Activated CD4-positive, alpha-beta memory T cell treated with anti-CD3 and anti-CD28 coated beads, Interleukin-2, amount 10 ng/mL, durations not matched to agents 7 days and 5 days (primary cell): ENCODE results near the gene PCF11. TPM values are rescaled to one million over a fixed set of nuclear protein-coding genes. Genes with fewer than 3 reads are reported as not detected.
"Not testable (repeated sequence)": the region's sequence is repeated elsewhere in the genome, so short reads cannot be mapped to it uniquely, and the experiment has no call there.

Experiments used
- CTCF ChIA-PET: fragments of 350-600 bp; sonication (Branson Sonifier 250); formaldehyde crosslinking; loops from one replicate; lab custom pipeline; 2021; ENCODE audit warnings: antibody characterized with exemption, inconsistent platforms; lab: Charles Lee
- POLR2A ChIA-PET: fragments of 350-600 bp; sonication (Branson Sonifier 250); formaldehyde crosslinking; loops from one replicate; lab custom pipeline; 2021; ENCODE audit warnings: antibody characterized with exemption; lab: Charles Lee
- DNase-seq: peaks from one replicate; pipeline ENCODE4 v3.0.0-alpha.2; 2020
- H3K27ac Mint-ChIP-seq: one replicate; pipeline ENCODE4 v1.8.0; 2021; ENCODE audit warnings: mild to moderate bottlenecking, mixed read lengths
- H3K27me3 Mint-ChIP-seq: one replicate; pipeline ENCODE4 v1.8.0; 2021; ENCODE audit warnings: mixed read lengths
- H3K36me3 Mint-ChIP-seq: one replicate; pipeline ENCODE4 v1.8.0; 2021; ENCODE audit warnings: low read depth, mixed read lengths
- H3K4me1 Mint-ChIP-seq: one replicate; pipeline ENCODE4 v1.8.0; 2021; ENCODE audit warnings: mixed read lengths
- H3K4me3 Mint-ChIP-seq: one replicate; pipeline ENCODE4 v1.8.0; 2021; ENCODE audit warnings: mild to moderate bottlenecking, mixed read lengths
- H3K9me3 Mint-ChIP-seq: one replicate; pipeline ENCODE4 v1.8.0; 2021; ENCODE audit warnings: mixed read lengths
- total RNA-seq, 2 experiments: library from RNA; stranded (reverse); gene quantifications; one replicate each; pipeline ENCODE4 v1.2.3, GENCODE V29; 2021

The PCF11 gene
- total RNA-seq, 2 experiments from 2014 or later, result 74.6 to 80.0 TPM

DNA sequence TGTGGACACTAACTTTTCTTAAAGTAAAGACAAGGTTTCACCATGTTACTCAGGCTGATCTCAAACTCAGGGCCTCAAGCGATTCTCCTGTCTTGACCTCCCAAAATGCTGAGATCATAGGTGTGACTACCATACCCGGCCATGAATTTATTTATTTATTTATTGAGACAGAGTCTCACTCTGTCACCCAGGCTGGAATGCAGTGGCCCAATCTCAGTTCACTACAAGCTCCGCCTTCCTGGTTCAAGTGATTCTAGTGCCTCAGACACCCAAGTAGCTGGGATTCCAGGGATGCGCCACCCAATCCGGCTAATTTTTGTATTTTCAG lies 29.7 kb upstream of the PCF11 start:
- DNase-seq, result no peak
- Mint-ChIP-seq H3K27ac (no peak overlapping the region), H3K36me3 (no peaks in the 10 kb centered on the region), H3K4me3 (no peak overlapping the region), H3K4me1 (peaks cover 8% of the 10 kb centered on the region), H3K27me3 (peaks cover 2% of the 10 kb centered on the region), H3K9me3 (no peaks in the 10 kb centered on the region)
- ChIA-PET POLR2A (interaction anchor here (0.6 kb wide), 1 partner anchor 56 kb away, joined by 4 read pairs; no protein-coding TSS in a partner anchor), CTCF (no interaction called here)

GRCh38 chr11:83132191-83132590 lies 24.7 kb upstream of the PCF11 start:
- H3K4me3 Mint-ChIP-seq, result no peak overlapping the region
- no peaks in the 10 kb centered on the region for H3K9me3 Mint-ChIP-seq
- ChIA-PET POLR2A (interaction anchor here (0.6 to 1.5 kb wide), 2 partner anchors 24 to 531 kb away, joined by 3 to 4 read pairs; partner anchors contain the start of gene PCF11), CTCF (no interaction called here)
- no peaks in the 10 kb centered on the region for H3K4me1 Mint-ChIP-seq
- no peak overlapping the region for H3K27ac Mint-ChIP-seq
- H3K36me3 Mint-ChIP-seq, result no peaks in the 10 kb centered on the region
- peaks cover 2% of the 10 kb centered on the region for H3K27me3 Mint-ChIP-seq
- no peak for DNase-seq

GRCh38 chr11:83133266-83133665 lies 23.7 kb upstream of the PCF11 start:
- H3K9me3 Mint-ChIP-seq, H3K27ac Mint-ChIP-seq, POLR2A ChIA-PET, DNase-seq, H3K4me1 Mint-ChIP-seq, H3K27me3 Mint-ChIP-seq, H3K36me3 Mint-ChIP-seq, H3K4me3 Mint-ChIP-seq, CTCF ChIA-PET: not testable (repeated sequence)

DNA sequence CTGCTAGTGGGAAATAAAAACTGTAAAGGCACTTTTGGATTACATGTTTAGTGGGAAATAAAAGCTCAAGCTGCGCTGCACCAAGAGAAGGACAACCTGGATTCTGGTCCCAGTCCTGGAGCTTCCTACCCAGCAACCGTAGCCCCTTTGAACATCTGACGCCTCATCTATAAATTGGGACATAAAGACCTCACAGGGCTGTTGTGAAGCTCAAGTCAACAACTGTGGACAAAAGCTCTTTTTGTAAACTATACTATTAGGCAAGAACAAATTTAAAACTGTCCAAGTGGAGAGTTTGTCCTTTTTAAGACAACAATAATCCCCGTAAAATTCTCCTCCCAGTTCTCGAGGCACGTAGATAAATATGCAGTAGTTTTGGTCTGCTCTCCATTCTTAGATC lies 17.6 kb upstream of the PCF11 start:
- Mint-ChIP-seq H3K36me3 (no peaks in the 10 kb centered on the region), H3K27me3 (no peaks in the 10 kb centered on the region), H3K27ac (no peak overlapping the region), H3K4me1 (no peaks in the 10 kb centered on the region), H3K9me3 (no peaks in the 10 kb centered on the region), H3K4me3 (no peak overlapping the region)
- ChIA-PET POLR2A (no interaction called here), CTCF (no interaction called here)
- no peak for DNase-seq

GRCh38 chr11:83140691-83141455 lies 16.1 kb upstream of the PCF11 start:
- Mint-ChIP-seq H3K27me3 (no peaks in the 10 kb centered on the region), H3K4me1 (no peaks in the 10 kb centered on the region), H3K4me3 (no peak overlapping the region), H3K9me3 (no peaks in the 10 kb centered on the region), H3K27ac (no peak overlapping the region), H3K36me3 (no peaks in the 10 kb centered on the region)
- POLR2A ChIA-PET, result no interaction called here
- CTCF ChIA-PET, result no interaction called here
- no peak for DNase-seq

DNA sequence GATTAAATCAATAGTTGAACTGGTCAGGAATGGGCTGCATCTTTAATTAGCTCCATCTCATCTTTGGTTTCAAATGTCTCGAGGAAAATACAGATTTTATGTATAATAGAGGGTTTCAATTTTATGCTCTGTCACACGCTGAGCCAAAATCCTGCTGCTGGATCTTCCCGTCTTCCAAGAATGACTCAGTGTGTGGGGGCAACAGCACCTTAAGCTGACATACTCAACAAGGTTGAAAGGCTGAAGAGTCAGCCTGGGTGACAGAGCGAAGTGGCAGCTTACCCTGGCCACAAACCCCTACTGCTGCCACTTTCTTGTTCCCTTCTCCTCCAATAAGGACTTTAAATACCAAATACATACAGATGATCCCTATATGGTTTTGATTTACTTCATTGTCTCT lies 9.0 kb upstream of the PCF11 start:
- Mint-ChIP-seq H3K4me3 (no peak overlapping the region), H3K27ac (no peak overlapping the region), H3K9me3 (no peaks in the 10 kb centered on the region), H3K27me3 (peaks cover 7% of the 10 kb centered on the region), H3K36me3 (no peaks in the 10 kb centered on the region), H3K4me1 (peaks cover 2% of the 10 kb centered on the region)
- ChIA-PET POLR2A (interaction anchor here (1.5 kb wide), 1 partner anchor 8 kb away, joined by 9 read pairs; the partner anchor contains the start of gene PCF11), CTCF (interaction anchor here (1.5 kb wide), 1 partner anchor 9 kb away, joined by 3 read pairs; the partner anchor contains the start of gene PCF11)
- no peak for DNase-seq

GRCh38 chr11:83150450-83150849 lies 6.5 kb upstream of the PCF11 start:
- Mint-ChIP-seq H3K36me3 (no peaks in the 10 kb centered on the region), H3K27me3 (peaks cover 7% of the 10 kb centered on the region), H3K27ac (no peak overlapping the region), H3K4me3 (no peak overlapping the region), H3K9me3 (no peaks in the 10 kb centered on the region), H3K4me1 (peaks cover 10% of the 10 kb centered on the region)
- ChIA-PET POLR2A (interaction anchor here (1.0 to 1.3 kb wide), 2 partner anchors 11 to 79 kb away, joined by 3 to 4 read pairs; partner anchors contain the start of gene RAB30), CTCF (no interaction called here)
- no peak for DNase-seq

GRCh38 chr11:83151274-83151977 lies 5.5 kb upstream of the PCF11 start:
- Mint-ChIP-seq H3K27ac (no peak overlapping the region), H3K27me3 (peaks cover 7% of the 10 kb centered on the region), H3K4me3 (no peak overlapping the region), H3K9me3 (no peaks in the 10 kb centered on the region), H3K4me1 (peaks cover 15% of the 10 kb centered on the region), H3K36me3 (no peaks in the 10 kb centered on the region)
- POLR2A ChIA-PET, result interaction anchor here (0.6 kb wide), 1 partner anchor 33 kb away, joined by 3 read pairs; no protein-coding TSS in a partner anchor
- DNase-seq, result no peak
- CTCF ChIA-PET, result interaction anchor here (1.3 kb wide), 1 partner anchor 284 kb away, joined by 6 read pairs; no protein-coding TSS in a partner anchor

DNA sequence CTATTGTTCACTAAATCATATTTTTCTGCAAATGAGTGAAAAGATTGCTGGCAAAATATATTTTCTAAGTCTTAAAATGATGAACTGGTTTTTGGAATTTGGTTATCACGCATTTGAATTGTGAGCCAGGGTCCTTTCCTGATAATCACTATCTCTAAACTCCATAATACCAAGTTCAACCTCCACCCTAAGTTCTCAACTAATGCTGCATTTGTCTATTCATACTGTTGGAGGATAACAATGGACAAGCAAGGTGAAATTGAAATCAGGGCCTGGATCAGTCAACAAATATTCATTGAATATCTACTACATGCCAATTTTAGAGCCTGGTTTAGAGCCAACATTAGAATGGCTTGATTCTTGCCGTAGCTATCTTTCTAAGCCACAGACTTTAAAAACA lies 4.7 kb upstream of the PCF11 start:
- no peak overlapping the region for H3K4me3 Mint-ChIP-seq
- peaks cover 7% of the 10 kb centered on the region for H3K27me3 Mint-ChIP-seq
- no peak for DNase-seq
- CTCF ChIA-PET, result interaction anchor here (1.3 kb wide), 1 partner anchor 285 kb away, joined by 6 read pairs; no protein-coding TSS in a partner anchor
- H3K9me3 Mint-ChIP-seq, result no peaks in the 10 kb centered on the region
- peaks cover 15% of the 10 kb centered on the region for H3K4me1 Mint-ChIP-seq
- H3K27ac Mint-ChIP-seq, result no peak overlapping the region
- POLR2A ChIA-PET, result no interaction called here
- H3K36me3 Mint-ChIP-seq, result peaks cover 4% of the 10 kb centered on the region

DNA sequence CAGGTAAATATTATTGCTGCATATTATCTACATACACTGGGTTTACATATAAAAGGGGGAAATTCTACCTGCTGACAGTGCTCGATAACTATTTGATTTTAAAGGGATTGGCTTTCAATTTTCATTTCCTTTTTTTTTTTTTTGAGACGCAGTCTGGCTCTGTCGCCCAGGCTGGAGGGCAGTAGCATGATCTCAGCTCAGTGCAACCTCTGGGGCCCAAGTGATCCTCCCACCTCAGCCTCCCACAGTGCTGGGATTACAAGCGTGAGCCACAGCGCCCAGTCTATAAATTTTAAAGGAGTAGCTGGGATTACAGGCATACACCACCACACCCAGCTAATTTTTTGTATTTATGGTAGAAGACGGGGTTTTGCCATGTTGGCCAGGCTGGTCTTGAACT lies 3.2 kb upstream of the PCF11 start:
- Mint-ChIP-seq H3K4me1 (peaks cover 15% of the 10 kb centered on the region), H3K4me3 (no peak overlapping the region), H3K36me3 (peaks cover 17% of the 10 kb centered on the region), H3K27ac (no peak overlapping the region), H3K27me3 (no peaks in the 10 kb centered on the region), H3K9me3 (no peaks in the 10 kb centered on the region)
- ChIA-PET CTCF (no interaction called here), POLR2A (interaction anchor here (0.7 to 1.0 kb wide), 2 partner anchors 35 to 81 kb away, joined by 3 read pairs; no protein-coding TSS in a partner anchor)
- DNase-seq, result no peak

DNA sequence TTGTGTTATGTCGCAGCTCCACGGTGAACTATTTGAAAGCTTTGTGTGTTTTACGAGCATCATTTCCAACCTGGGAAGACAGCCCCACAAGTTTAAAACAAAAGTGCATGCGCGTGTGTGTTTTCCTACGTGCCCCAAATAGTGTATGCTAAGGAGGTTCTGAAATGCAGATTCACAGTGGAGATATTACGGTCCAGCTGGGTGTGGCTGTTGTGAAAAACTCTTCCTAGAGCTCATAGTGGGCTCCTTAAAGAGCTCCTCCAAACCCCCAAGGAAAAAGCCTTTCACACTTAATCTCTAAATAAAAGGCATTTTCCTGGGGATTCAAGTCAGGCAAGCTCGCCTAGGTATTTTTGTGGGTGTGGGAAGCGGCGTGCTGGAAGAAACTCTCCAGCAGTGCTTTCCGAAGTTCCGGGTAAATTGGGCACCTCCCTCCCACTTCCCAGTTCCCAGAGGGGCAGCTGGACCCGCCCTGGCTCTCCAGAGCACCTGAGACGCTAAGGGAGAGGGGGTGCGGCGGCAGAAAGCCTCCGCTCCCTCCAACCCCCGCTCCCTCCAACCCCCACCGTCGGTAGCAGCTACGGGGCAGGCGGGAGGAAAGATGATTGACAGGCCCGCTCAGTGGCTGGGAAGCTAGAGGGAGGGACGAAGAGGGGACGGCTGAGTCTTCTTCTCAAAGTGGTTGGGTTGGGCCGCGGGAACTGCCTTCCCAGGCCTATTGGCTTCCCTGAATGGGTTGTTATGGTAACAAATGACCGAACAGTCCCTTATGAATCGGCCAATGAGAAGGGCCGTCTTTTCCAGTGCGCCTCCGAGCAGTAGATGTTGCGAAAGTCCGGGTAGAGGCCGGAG lies 561 bp upstream of the PCF11 start:
- H3K36me3 Mint-ChIP-seq, result peaks cover 42% of the 10 kb centered on the region
- DNase-seq, result peak; percentile 99
- ChIA-PET POLR2A (interaction anchor here (0.7 to 6.8 kb wide), 36 partner anchors 9 to 256 kb away, joined by 3 to 171 read pairs (median 6); partner anchors contain the start of genes ANKRD42, CCDC90B, DDIAS and PRCP), CTCF (interaction anchor here (0.7 to 2.8 kb wide), 17 partner anchors 9 to 289 kb away, joined by 3 to 20 read pairs (median 4); partner anchors contain the start of genes CCDC90B, DDIAS, PRCP and RAB30)
- H3K27ac Mint-ChIP-seq, result peak overlapping the region; percentile 100
- peak overlapping the region; percentile 100 for H3K4me3 Mint-ChIP-seq
- H3K9me3 Mint-ChIP-seq, result no peaks in the 10 kb centered on the region
- no peaks in the 10 kb centered on the region for H3K27me3 Mint-ChIP-seq
- H3K4me1 Mint-ChIP-seq, result peaks cover 34% of the 10 kb centered on the region
